Measurements from ENCODE around the gene ATG4D. TPM values are rescaled to one million over a fixed set of nuclear protein-coding genes. Genes with fewer than 3 reads are reported as not detected.

ATG4D gene

GRCh38 chr19:10600149-10600548 is 56.4 kb downstream of the ATG4D start:
- no CpG with 5 or more reads among the region's 5 CpGs for WGBS (ENCODE audit: extremely low coverage, insufficient coverage, low lambda C conversion rate)
- Histone ChIP-seq H4K8ac (ENCODE audit: low read depth, low read length) (no peak overlapping the region), H3K79me2 (ENCODE audit: control insufficient read depth, insufficient read depth, low read length) (peaks cover 5% of the 10 kb centered on the region)

GRCh38 chr19:10601999-10602329 is 58.3 kb downstream of the ATG4D start:
- H3K36me3 ChIP-seq (ENCODE audit: control insufficient read depth, insufficient read depth, low read length), result no peaks in the 10 kb centered on the region
- no peak overlapping the region for H3K4me3 ChIP-seq (ENCODE audit: low read length)
- no peak overlapping the region for H3K9ac ChIP-seq (ENCODE audit: low read length)
- DNase-seq, result no peak
- H3K4me1 ChIP-seq (ENCODE audit: control insufficient read depth, low read depth, low read length), result peaks cover 6% of the 10 kb centered on the region
- H3K23ac ChIP-seq (ENCODE audit: low read length), result no peak overlapping the region
- H4K5ac ChIP-seq (ENCODE audit: low read length), result no peak overlapping the region
- H2AK5ac ChIP-seq (ENCODE audit: low read length), result no peak overlapping the region
- H3K56ac ChIP-seq (ENCODE audit: low read length), result peak overlapping the region; percentile 25
- WGBS (ENCODE audit: extremely low coverage, insufficient coverage, low lambda C conversion rate), result no CpG with 5 or more reads among the region's 7 CpGs
- no peak overlapping the region for H2BK5ac ChIP-seq (ENCODE audit: low read length)
- H3K18ac ChIP-seq (ENCODE audit: low read length), result no peak overlapping the region
- no peak overlapping the region for H4K8ac ChIP-seq (ENCODE audit: low read depth, low read length)
- H3K4me2 ChIP-seq (ENCODE audit: low read length), result no peak overlapping the region
- H2BK15ac ChIP-seq (replicated peaks; ENCODE audit: low read depth), result no peak overlapping the region
- H3K79me1 ChIP-seq (ENCODE audit: low read length), result peaks cover 8% of the 10 kb centered on the region
- H3K27me3 ChIP-seq (ENCODE audit: insufficient read depth, low read length, poor library complexity), result no peaks in the 10 kb centered on the region
- peaks cover 5% of the 10 kb centered on the region for H3K79me2 ChIP-seq (ENCODE audit: control insufficient read depth, insufficient read depth, low read length)
- H2BK120ac ChIP-seq (ENCODE audit: low read depth, low read length), result no peak overlapping the region
- H3K4ac ChIP-seq (ENCODE audit: low read depth, low read length), result no peak overlapping the region
- H3K27ac ChIP-seq (ENCODE audit: low read depth, low read length), result no peak overlapping the region

More at GRCh38 chr19:10600149-10600548, 56.4 kb downstream of the ATG4D start:
- H3K18ac ChIP-seq (ENCODE audit: low read length), result no peak overlapping the region
- H2BK120ac ChIP-seq (ENCODE audit: low read depth, low read length), result no peak overlapping the region
- no peak overlapping the region for H3K9ac ChIP-seq (ENCODE audit: low read length)
- H4K5ac ChIP-seq (ENCODE audit: low read length), result no peak overlapping the region
- H3K27ac ChIP-seq (ENCODE audit: low read depth, low read length), result no peak overlapping the region
- no peak overlapping the region for H3K56ac ChIP-seq (ENCODE audit: low read length)
- H2AK5ac ChIP-seq (ENCODE audit: low read length), result no peak overlapping the region
- no peak overlapping the region for H3K4me2 ChIP-seq (ENCODE audit: low read length)
- H3K4me3 ChIP-seq (ENCODE audit: low read length), result no peak overlapping the region
- H3K23ac ChIP-seq (ENCODE audit: low read length), result no peak overlapping the region
- no peak overlapping the region for H2BK5ac ChIP-seq (ENCODE audit: low read length)
- H3K27me3 ChIP-seq (ENCODE audit: insufficient read depth, low read length, poor library complexity), result no peaks in the 10 kb centered on the region
- no peaks in the 10 kb centered on the region for H3K36me3 ChIP-seq (ENCODE audit: control insufficient read depth, insufficient read depth, low read length)
- no peak overlapping the region for H2BK15ac ChIP-seq (replicated peaks; ENCODE audit: low read depth)
- no peak for DNase-seq
- peaks cover 6% of the 10 kb centered on the region for H3K4me1 ChIP-seq (ENCODE audit: control insufficient read depth, low read depth, low read length)
- H3K79me1 ChIP-seq (ENCODE audit: low read length), result peaks cover 8% of the 10 kb centered on the region
- H3K4ac ChIP-seq (ENCODE audit: low read depth, low read length), result no peak overlapping the region

GRCh38 chr19:10602330-10603083 is 58.8 kb downstream of the ATG4D start:
- Histone ChIP-seq H3K56ac (ENCODE audit: low read length) (peak overlapping the region; percentile 98), H2BK120ac (ENCODE audit: low read depth, low read length) (no peak overlapping the region)
- WGBS (ENCODE audit: extremely low coverage, insufficient coverage, low lambda C conversion rate), result no CpG with 5 or more reads among the region's 76 CpGs

More at GRCh38 chr19:10602330-10603083, 58.8 kb downstream of the ATG4D start:
- peak; percentile 86 for DNase-seq
- Histone ChIP-seq H3K18ac (ENCODE audit: low read length) (peak overlapping the region; percentile 94), H4K8ac (ENCODE audit: low read depth, low read length) (no peak overlapping the region), H3K23ac (ENCODE audit: low read length) (no peak overlapping the region), H3K4ac (ENCODE audit: low read depth, low read length) (peak overlapping the region; percentile 91), H3K27ac (ENCODE audit: low read depth, low read length) (peak overlapping the region; percentile 90), H3K36me3 (ENCODE audit: control insufficient read depth, insufficient read depth, low read length) (no peaks in the 10 kb centered on the region), H2BK15ac (replicated peaks; ENCODE audit: low read depth) (no peak overlapping the region), H2BK5ac (ENCODE audit: low read length) (peak overlapping the region; percentile 42), H4K5ac (ENCODE audit: low read length) (no peak overlapping the region), H3K4me1 (ENCODE audit: control insufficient read depth, low read depth, low read length) (peaks cover 6% of the 10 kb centered on the region), H3K79me2 (ENCODE audit: control insufficient read depth, insufficient read depth, low read length) (peaks cover 5% of the 10 kb centered on the region), H2AK5ac (ENCODE audit: low read length) (no peak overlapping the region), H3K9ac (ENCODE audit: low read length) (peak overlapping the region; percentile 96), H3K4me2 (ENCODE audit: low read length) (peak overlapping the region; percentile 37), H3K27me3 (ENCODE audit: insufficient read depth, low read length, poor library complexity) (no peaks in the 10 kb centered on the region), H3K79me1 (ENCODE audit: low read length) (peaks cover 8% of the 10 kb centered on the region), H3K4me3 (ENCODE audit: low read length) (peak overlapping the region; percentile 88)

Small RNA genes within 50 kb of the gene (small RNA-seq; reads per million reads assigned to genes)
- gene MIR1238 (ENCODE audit: insufficient read depth) (not detected), gene RNU7-140P (ENCODE audit: insufficient read depth) (not detected)
